Endothelial cell of umbilical vein (primary cell): ENCODE results near the gene PYY. TPM values are rescaled to one million over a fixed set of nuclear protein-coding genes. Genes with fewer than 3 reads are reported as not detected.

Source experiments
- BruUV-seq: library from RNA; stranded (reverse); fragments of 400-500 nt; replicated peaks from 2 replicates; lab custom pipeline; 2021; lab: Mats Ljungman, UMichigan
- CTCF ChIA-PET: fragments of 300-600, 350-600 bp; sonication (Branson Sonifier 250); formaldehyde crosslinking; loops from one replicate; lab custom pipeline; 2021; ENCODE audit warnings: antibody characterized with exemption, inconsistent platforms; lab: Charles Lee
- POLR2A ChIA-PET: fragments of 300-600, 350-600 bp; sonication (Branson Sonifier 250); formaldehyde crosslinking; loops from one replicate; lab custom pipeline; 2021; ENCODE audit warnings: antibody characterized with exemption, inconsistent platforms; lab: Charles Lee
- DNase-seq: peaks from one replicate; pipeline ENCODE4 v3.0.0-alpha.2; 2011; ENCODE audit warnings: low read depth, low spot score
- FAIRE-seq: peaks from 2 replicates; lab custom pipeline; 2011; peaks lifted over from hg19 to GRCh38; lab: Jason Lieb, UNC
- H2AFZ ChIP-seq: 2 replicates; pipeline ENCODE4 v1.6.0; 2012; ENCODE audit warnings: low read depth, low read length, control low read depth, inconsistent platforms
- H3K27ac ChIP-seq: 2 replicates; pipeline ENCODE4 v1.5.1; 2011; ENCODE audit warnings: low read depth, mild to moderate bottlenecking, control low read depth, low read length, moderate library complexity; ENCODE audit not compliant: insufficient read depth
- H3K27me3 ChIP-seq, 2 experiments: 2 replicates each; pipeline versions ENCODE4 v1.6.0 to v1.6.1; 2011; ENCODE audit warnings: low read length in 2 of 2, mixed read lengths in 1 of 2; ENCODE audit not compliant: control insufficient read depth in 2 of 2, insufficient read depth in 2 of 2
- H3K36me3 ChIP-seq, 2 experiments: 2 replicates in 1 of 2; 3 replicates in 1 of 2; pipeline ENCODE4 v1.5.1; 2011; ENCODE audit warnings: low read length in 2 of 2, mild to moderate bottlenecking in 1 of 2, moderate library complexity in 1 of 2; ENCODE audit not compliant: control insufficient read depth in 2 of 2, insufficient read depth in 2 of 2; ENCODE audit errors: extremely low read depth in 1 of 2
- H3K4me1 ChIP-seq: 3 replicates; pipeline ENCODE4 v1.5.1; 2011; ENCODE audit warnings: mild to moderate bottlenecking, low read length; ENCODE audit not compliant: control insufficient read depth, insufficient read depth; ENCODE audit errors: extremely low read depth
- H3K4me2 ChIP-seq: 2 replicates; pipeline ENCODE4 v1.6.1; 2011; ENCODE audit warnings: low read length, control low read depth, mixed read lengths; ENCODE audit not compliant: insufficient read depth
- H3K4me3 ChIP-seq, 3 experiments: fragments of 200-600 bp in 1 of 3; sonication (generic), shearing (Covaris generic) in 1 of 3; replicated peaks in 1 of 3; 2 replicates each; pipeline ENCODE4 v1.5.1; 2011 to 2016; ENCODE audit warnings: control low read depth in 3 of 3, low read length in 3 of 3, mild to moderate bottlenecking in 2 of 3, inconsistent platforms in 1 of 3, low read depth in 1 of 3, moderate library complexity in 1 of 3; ENCODE audit not compliant: insufficient read depth in 1 of 3
- H3K79me2 ChIP-seq: 2 replicates; pipeline ENCODE4 v1.6.0; 2012; ENCODE audit warnings: low read length, inconsistent platforms; ENCODE audit not compliant: control insufficient read depth, insufficient read depth
- H3K9ac ChIP-seq: replicated peaks from 2 replicates; pipeline ENCODE3; 2011; ENCODE audit warnings: low read length, control low read depth; ENCODE audit not compliant: insufficient read depth; ENCODE audit errors: extremely low read depth
- H3K9me1 ChIP-seq: replicated peaks from 3 replicates; pipeline ENCODE4 v1.6.0; 2011; ENCODE audit warnings: mild to moderate bottlenecking, low read length; ENCODE audit not compliant: control insufficient read depth, insufficient read depth; ENCODE audit errors: extremely low read depth
- H3K9me3 ChIP-seq: replicated peaks from 2 replicates; pipeline ENCODE4 v1.5.1; 2012; ENCODE audit warnings: low read length, inconsistent platforms; ENCODE audit not compliant: control insufficient read depth, insufficient read depth
- H4K20me1 ChIP-seq: replicated peaks from 2 replicates; pipeline ENCODE3; 2011; ENCODE audit warnings: mild to moderate bottlenecking, low read length; ENCODE audit not compliant: control insufficient read depth, insufficient read depth; ENCODE audit errors: extremely low read depth
- EZH2 ChIP-seq: IDR thresholded peaks from 2 replicates; pipeline ENCODE4 v1.6.1; 2012; ENCODE audit warnings: borderline replicate concordance, low read depth, mild to moderate bottlenecking, moderate library complexity, low read length, inconsistent platforms; ENCODE audit not compliant: severe bottlenecking
- FOS ChIP-seq: IDR thresholded peaks from 2 replicates; pipeline ENCODE4 v1.6.1; 2011; ENCODE audit warnings: mild to moderate bottlenecking, low read length, moderate library complexity, borderline replicate concordance; ENCODE audit not compliant: insufficient read depth
- GATA2 ChIP-seq: IDR thresholded peaks from 2 replicates; pipeline ENCODE4 v1.7.0; 2011; ENCODE audit warnings: low read depth, mild to moderate bottlenecking, moderate library complexity, mixed read lengths, low read length; ENCODE audit not compliant: insufficient read length, insufficient read depth
- JUN ChIP-seq: IDR thresholded peaks from 2 replicates; pipeline ENCODE4 v1.6.1; 2011; ENCODE audit warnings: borderline replicate concordance, low read depth; ENCODE audit not compliant: insufficient read length, insufficient read depth
- MYC ChIP-seq: IDR thresholded peaks from one replicate; pipeline ENCODE4 v1.6.1; 2011; ENCODE audit warnings: mild to moderate bottlenecking, low read depth, low read length
- POLR2A ChIP-seq: IDR thresholded peaks from 2 replicates; pipeline ENCODE4 v1.6.1; 2012; ENCODE audit warnings: low read depth, mild to moderate bottlenecking, control low read depth, low read length
- POLR2AphosphoS5 ChIP-seq: IDR thresholded peaks from 2 replicates; pipeline ENCODE4 v1.6.1; 2012; ENCODE audit warnings: low read depth, mild to moderate bottlenecking, control low read depth, low read length, moderate library complexity; ENCODE audit not compliant: insufficient read depth
- dilution Hi-C: fragments of 300-500 bp; cut with MboI; formaldehyde crosslinking; loops from one replicate; pipeline ENCODE4 v1.15.0; 2019; ENCODE audit warnings: low sequenced_read_pairs; ENCODE audit not compliant: extremely low pct_ligation_motif_present
- intact Hi-C: fragments of 100-400 bp; cut with micrococcal nuclease; formaldehyde crosslinking; loops from one replicate; pipeline ENCODE4 v1.10.0; 2022
- polyA plus RNA-seq, 4 experiments: library from polyadenylated mRNA; depleted of rRNA in 3 of 4; stranded (reverse) in 3 of 4; unstranded in 1 of 4; fragments of >200 nt; gene quantifications; 2 replicates each; pipeline versions ENCODE4 v1.2.1 to v1.2.3, GENCODE V29; 2011 to 2012; ENCODE audit warnings: missing spikeins in 1 of 4
- total RNA-seq: library from RNA; stranded (reverse); gene quantifications from 2 replicates; pipeline ENCODE4 v1.2.3, GENCODE V29; 2021
- TF ChIP-seq, protein P1 (sequence below): IDR thresholded peaks from 2 replicates; pipeline ENCODE4 v1.6.1; 2011; ENCODE audit not compliant: insufficient read depth, insufficient read length
- TF ChIP-seq, protein P2 (sequence below), 2 donors: IDR thresholded peaks; 1 replicate in 1 of 2; 2 replicates in 1 of 2; pipeline ENCODE4 v1.5.1; 2011; ENCODE audit warnings: low read length in 2 of 2, mild to moderate bottlenecking in 2 of 2, moderate library complexity in 2 of 2, control low read depth in 1 of 2, inconsistent platforms in 1 of 2, low read depth in 1 of 2; ENCODE audit not compliant: insufficient read depth in 1 of 2; ENCODE audit errors: extremely low read depth in 1 of 2

PYY gene
- total and polyA plus RNA-seq, 2 donors (not counting 3 experiments of a cell fraction or from before 2014, with no cell fraction given): not detected

DNA sequence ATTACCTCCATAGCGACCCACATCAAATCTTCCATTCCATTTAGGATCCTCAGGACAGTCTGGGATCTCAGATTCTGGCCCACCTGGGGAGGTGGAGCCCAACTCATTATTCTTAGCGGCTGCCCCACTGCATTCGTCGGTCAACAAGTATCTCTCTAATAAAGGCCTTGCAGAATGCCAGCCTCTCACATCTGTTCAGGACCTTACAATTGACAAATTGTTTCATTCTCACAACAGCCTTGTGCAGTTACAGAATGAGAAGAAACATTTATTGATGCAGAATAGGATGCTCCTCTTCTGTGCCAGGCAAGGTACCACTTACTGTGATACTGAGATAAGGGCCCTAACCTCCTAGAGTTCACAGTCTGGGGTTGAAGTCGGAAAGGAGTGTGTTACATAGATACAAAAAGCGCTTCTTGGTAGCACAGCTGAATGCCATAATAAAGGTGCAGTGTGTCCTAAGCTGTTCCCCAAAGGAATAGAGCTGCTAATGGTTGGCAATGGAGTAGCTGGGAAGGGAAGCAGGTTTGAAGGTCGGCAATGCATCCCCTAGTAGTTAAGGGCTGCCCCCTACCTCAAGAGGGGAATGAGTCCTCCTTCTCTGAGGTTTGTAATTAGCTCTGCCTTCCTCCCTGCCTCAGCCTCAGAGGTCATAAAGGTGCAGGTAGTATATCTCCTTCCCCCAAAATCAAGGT, 44.1 kb downstream of the PYY start:
- H2AFZ ChIP-seq: no peak overlapping the region
- dilution Hi-C loops (no loop called here), intact Hi-C loops (no loop called here)
- peaks cover 45 to 48% of the 10 kb centered on the region in 2 experiments for H3K27me3 ChIP-seq
- no peaks in the 10 kb centered on the region for H3K9me3 ChIP-seq
- TF ChIP-seq MYC: no peak
- TF ChIP-seq EZH2: no peak
- TF ChIP-seq POLR2AphosphoS5: no peak
- TF ChIP-seq, protein P1, sequence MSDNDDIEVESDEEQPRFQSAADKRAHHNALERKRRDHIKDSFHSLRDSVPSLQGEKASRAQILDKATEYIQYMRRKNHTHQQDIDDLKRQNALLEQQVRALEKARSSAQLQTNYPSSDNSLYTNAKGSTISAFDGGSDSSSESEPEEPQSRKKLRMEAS: no peak
- TF ChIP-seq JUN: no peak
- no peak for TF ChIP-seq GATA2
- TF ChIP-seq FOS: no peak
- TF ChIP-seq, protein P2, sequence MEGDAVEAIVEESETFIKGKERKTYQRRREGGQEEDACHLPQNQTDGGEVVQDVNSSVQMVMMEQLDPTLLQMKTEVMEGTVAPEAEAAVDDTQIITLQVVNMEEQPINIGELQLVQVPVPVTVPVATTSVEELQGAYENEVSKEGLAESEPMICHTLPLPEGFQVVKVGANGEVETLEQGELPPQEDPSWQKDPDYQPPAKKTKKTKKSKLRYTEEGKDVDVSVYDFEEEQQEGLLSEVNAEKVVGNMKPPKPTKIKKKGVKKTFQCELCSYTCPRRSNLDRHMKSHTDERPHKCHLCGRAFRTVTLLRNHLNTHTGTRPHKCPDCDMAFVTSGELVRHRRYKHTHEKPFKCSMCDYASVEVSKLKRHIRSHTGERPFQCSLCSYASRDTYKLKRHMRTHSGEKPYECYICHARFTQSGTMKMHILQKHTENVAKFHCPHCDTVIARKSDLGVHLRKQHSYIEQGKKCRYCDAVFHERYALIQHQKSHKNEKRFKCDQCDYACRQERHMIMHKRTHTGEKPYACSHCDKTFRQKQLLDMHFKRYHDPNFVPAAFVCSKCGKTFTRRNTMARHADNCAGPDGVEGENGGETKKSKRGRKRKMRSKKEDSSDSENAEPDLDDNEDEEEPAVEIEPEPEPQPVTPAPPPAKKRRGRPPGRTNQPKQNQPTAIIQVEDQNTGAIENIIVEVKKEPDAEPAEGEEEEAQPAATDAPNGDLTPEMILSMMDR (IDR thresholded peaks at IDR 0.05; ENCODE audit: extremely low read depth in 1 of 2, insufficient read depth in 1 of 2, low read depth in 1 of 2, low read length in 2 of 2): no peak
- TF ChIP-seq POLR2A: no peak
- H3K4me2 ChIP-seq: no peak overlapping the region
- no peak overlapping the region for H3K9ac ChIP-seq
- no peak overlapping the region for H3K27ac ChIP-seq
- no peak for DNase-seq
- no TSS peak for BruUV-seq
- peaks cover 3% of the 10 kb centered on the region for H3K4me1 ChIP-seq
- no peak overlapping the region for H3K4me3 ChIP-seq
- no peaks in the 10 kb centered on the region for H4K20me1 ChIP-seq
- POLR2A ChIA-PET: interaction anchor here (0.7 kb wide), 1 partner anchor 132 kb away, joined by 6 read pairs; no protein-coding TSS in a partner anchor
- CTCF ChIA-PET: interaction anchor here (0.7 to 3.3 kb wide), 39 partner anchors 9 to 259 kb away, joined by 3 to 43 read pairs (median 5); partner anchors contain the start of genes CD300LG and HDAC5
- H3K9me1 ChIP-seq: no peaks in the 10 kb centered on the region
- no peak for FAIRE-seq
- H3K79me2 ChIP-seq: no peaks in the 10 kb centered on the region
- no peaks in the 10 kb centered on the region for H3K36me3 ChIP-seq
